ENCODE measurements around the gene PRTN3.

The PRTN3 gene

GRCh38 chr19:795073-795611 lies 45.7 kb upstream of the PRTN3 start:
- TF ChIP-seq CTCF (IDR thresholded peaks at IDR 0.05; ENCODE audit: insufficient read depth, low read length, poor library complexity, severe bottlenecking): no peak
- H3K27me3 ChIP-seq (replicated peaks; ENCODE audit: control insufficient read depth, insufficient read depth, low read length): no peaks in the 10 kb centered on the region
- H3K4me3 ChIP-seq (replicated peaks; ENCODE audit: low read depth, low read length): no peak overlapping the region
- no peak for DNase-seq (ENCODE audit: extremely low read depth, insufficient read length)
- peaks cover 8% of the 10 kb centered on the region for H3K36me3 ChIP-seq (ENCODE audit: control insufficient read depth, insufficient read depth, low read length)

- Histone ChIP-seq H3K4me3 (replicated peaks; ENCODE audit: low read depth, low read length) (peak overlapping the region; percentile 77), H3K27me3 (replicated peaks; ENCODE audit: control insufficient read depth, insufficient read depth, low read length) (no peaks in the 10 kb centered on the region), H3K36me3 (ENCODE audit: control insufficient read depth, insufficient read depth, low read length) (peaks cover 15% of the 10 kb centered on the region)
- no peak for DNase-seq (ENCODE audit: extremely low read depth, insufficient read length)
- no peak for TF ChIP-seq CTCF (IDR thresholded peaks at IDR 0.05; ENCODE audit: insufficient read depth, low read length, poor library complexity, severe bottlenecking)
Measured at GRCh38 chr19:795691-796581, 44.9 kb upstream of the PRTN3 start.

GRCh38 chr19:796692-797527 lies 43.9 kb upstream of the PRTN3 start, which contains the start of gene PTBP1:
Gene PTBP1 (plus strand): TSS chr19:797452. CDS start chr19:797498, 46 bp downstream.
- TF ChIP-seq CTCF (IDR thresholded peaks at IDR 0.05; ENCODE audit: insufficient read depth, low read length, poor library complexity, severe bottlenecking): no peak
- Histone ChIP-seq H3K4me3 (replicated peaks; ENCODE audit: low read depth, low read length) (peak within 1 kb of the TSS; percentile 96), H3K36me3 (ENCODE audit: control insufficient read depth, insufficient read depth, low read length) (peaks cover 25% of the 10 kb centered on the region), H3K27me3 (replicated peaks; ENCODE audit: control insufficient read depth, insufficient read depth, low read length) (no peaks in the 10 kb centered on the region)
- DNase-seq (ENCODE audit: extremely low read depth, insufficient read length): peak; percentile 100

GRCh38 chr19:797528-798414 lies 43.0 kb upstream of the PRTN3 start:
- Histone ChIP-seq H3K36me3 (ENCODE audit: control insufficient read depth, insufficient read depth, low read length) (peaks cover 30% of the 10 kb centered on the region), H3K27me3 (replicated peaks; ENCODE audit: control insufficient read depth, insufficient read depth, low read length) (no peaks in the 10 kb centered on the region), H3K4me3 (replicated peaks; ENCODE audit: low read depth, low read length) (peak overlapping the region; percentile 96)
- no peak for TF ChIP-seq CTCF (IDR thresholded peaks at IDR 0.05; ENCODE audit: insufficient read depth, low read length, poor library complexity, severe bottlenecking)
- peak; percentile 93 for DNase-seq (ENCODE audit: extremely low read depth, insufficient read length)

Measured in GM06990 (cell line).